Stimulated activated CD8-positive, alpha-beta memory T cell treated with anti-CD3 and anti-CD28 coated beads, Interleukin-15, amount 100 ng/mL, for 48 hours (primary cell): ENCODE results near the gene FZD7.

Experiments
- DNase-seq, 2 donors: peaks; one replicate each; pipeline ENCODE4 v3.0.0-alpha.2; 2020; ENCODE audit warnings: low read depth in 2 of 2

Gene FZD7

DNA sequence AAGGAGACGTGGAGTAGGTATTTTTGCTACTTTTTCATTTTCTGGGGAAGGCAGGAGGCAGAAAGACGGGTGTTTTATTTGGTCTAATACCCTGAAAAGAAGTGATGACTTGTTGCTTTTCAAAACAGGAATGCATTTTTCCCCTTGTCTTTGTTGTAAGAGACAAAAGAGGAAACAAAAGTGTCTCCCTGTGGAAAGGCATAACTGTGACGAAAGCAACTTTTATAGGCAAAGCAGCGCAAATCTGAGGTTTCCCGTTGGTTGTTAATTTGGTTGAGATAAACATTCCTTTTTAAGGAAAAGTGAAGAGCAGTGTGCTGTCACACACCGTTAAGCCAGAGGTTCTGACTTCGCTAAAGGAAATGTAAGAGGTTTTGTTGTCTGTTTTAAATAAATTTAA, 3.4 kb downstream of the FZD7 start:
- no peak for DNase-seq

DNA sequence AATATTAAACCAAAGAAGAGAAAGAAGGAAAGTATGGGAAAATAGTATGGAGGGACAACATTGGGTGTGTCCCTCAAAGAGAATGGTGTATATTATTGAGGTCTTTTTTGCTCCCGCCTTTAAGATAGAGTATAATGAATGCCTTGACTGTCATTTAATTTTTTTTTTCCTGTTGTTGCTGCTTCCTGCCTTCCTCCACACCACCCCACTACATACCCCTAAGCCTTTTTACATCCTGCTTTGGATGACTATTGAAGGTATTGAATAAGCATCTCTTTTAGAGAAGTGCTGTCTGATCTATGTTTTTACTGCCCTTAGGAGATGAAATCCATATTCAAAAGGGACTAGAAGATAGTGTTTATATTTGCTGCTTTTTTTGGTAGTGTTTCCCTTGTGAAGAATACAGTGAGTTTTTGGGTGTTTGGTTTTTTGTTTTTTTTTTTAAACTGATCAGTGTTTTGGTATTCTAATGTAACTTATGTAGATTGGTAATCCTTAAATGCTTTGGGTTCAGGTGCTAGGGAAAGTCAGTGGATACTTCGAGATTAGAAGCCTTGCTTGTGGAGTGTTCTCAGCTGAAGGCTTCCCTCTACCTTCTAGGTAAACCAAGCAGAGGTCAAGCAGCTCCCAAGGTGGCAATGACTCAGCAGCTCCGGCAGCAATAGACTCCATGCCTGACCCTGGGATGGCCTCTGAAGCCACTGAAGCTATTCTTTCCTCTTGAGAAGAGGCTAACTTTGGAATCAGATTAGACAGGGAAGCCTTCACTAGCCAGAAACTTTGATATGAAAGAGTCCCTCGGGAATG, 5.0 kb downstream of the FZD7 start:
- DNase-seq: no peak

GRCh38 chr2:202039278-202040078, 5.8 kb downstream of the FZD7 start:
- DNase-seq: no peak

DNA sequence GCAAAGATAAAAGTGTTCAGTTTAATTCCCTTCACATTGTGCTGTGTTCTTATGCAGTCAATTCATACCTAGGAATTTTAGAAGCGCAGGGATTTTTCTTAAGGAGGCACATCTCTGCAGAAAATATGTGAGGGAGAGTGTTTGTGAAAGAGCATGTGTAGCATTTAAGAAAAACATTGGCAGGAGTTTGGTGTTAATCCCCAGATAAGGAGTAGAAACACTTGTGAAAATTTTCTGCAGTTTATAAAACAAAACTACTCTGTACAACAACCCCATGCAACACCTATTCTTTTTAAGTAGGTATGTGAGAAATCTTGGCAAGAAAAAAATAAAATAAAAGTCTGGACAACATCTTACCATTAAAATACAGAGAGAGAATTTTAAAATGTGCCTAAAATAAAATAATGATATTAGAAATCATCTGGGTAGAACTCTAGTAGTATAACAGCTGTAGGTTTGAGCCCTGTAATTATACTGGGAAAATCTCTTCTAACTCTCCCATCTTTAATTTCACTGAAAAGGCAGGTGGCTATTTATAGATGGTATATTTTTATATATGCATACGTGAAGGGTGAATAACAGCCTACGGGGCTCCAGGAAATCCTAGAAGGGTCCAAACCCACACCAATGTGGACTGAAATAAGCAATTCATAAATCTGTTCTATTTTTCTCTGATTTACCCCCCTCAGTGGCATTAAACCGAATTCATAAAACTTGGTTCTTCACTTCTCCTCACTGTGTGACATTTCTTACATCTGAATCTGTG, 6.6 kb downstream of the FZD7 start:
- DNase-seq: no peak

DNA sequence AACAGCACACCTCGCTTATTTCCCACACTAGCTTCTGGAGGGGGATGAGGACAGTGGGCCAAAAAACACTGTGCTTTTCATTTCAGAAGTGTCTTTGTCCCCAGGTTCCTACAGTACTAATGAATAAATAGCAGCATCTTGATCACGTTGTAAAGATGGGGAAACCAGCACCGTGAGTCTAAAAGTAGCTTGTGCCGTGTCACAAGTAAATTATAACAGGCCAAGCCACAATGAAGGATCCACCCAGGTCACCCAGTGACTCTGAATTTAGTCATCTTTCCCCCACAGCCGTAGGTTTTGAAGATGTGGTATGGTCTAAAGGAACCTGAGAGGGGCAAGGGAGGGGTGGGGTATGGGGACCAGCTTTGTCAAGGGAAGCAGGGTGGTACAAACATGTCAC, 8.8 kb downstream of the FZD7 start:
- DNase-seq: no peak

GRCh38 chr2:202043475-202043874, 9.8 kb downstream of the FZD7 start:
- DNase-seq: no peak

- no peak for DNase-seq
These were observed 11.1 kb downstream of the FZD7 start for GRCh38 chr2:202044777-202045176.

DNA sequence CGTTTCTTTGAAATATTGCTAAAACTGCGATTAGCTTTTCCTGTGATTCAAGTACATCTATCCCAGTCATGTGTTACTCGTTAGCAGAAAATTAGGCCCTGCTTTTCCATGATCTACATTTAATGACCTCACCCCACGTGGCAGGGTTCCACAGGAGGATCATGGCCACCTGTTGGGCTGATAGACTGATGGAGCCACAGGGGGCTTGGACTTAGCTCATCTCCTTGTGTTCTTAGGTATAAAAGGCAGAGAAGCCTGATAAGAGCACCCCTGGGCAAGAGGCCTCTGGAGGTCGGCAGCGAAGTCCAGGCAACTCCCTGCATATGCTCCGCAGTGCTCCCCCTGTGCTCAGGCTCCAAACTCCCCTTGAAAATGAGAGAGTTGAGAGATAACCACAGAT, 12.9 kb downstream of the FZD7 start:
- no peak for DNase-seq

DNA sequence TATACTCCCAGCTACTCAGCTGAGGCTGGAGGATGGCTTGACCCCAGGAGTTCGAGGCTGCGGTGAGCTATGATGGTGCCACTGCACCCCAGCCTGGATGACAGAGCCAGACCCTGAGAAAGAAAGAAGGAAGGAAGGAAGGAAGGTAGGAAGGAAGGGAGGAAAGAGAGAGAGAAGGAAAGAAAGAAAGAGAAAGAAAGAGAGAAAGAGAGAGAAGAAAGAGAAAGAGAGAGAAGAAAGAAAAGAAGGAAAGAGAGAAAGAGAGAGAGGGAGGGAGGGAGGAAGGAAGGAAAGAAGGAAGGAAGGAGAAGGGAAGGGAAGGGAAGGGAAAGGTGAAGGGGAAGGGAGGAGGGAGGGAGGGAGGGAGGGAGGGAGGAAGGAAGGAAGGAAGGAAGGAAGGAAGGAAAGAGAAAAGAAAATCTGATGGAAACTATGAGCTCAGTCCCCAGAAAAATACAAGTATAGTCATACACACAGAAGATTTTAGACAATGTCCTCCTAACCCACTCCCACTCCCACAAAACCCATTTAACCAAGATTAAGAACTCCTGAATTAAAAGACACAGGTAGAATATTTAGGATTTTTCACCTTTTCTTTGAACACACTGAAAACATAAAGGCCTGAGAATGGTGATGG, 15.6 kb downstream of the FZD7 start:
- DNase-seq: no peak

GRCh38 chr2:202049840-202050239, 16.2 kb downstream of the FZD7 start:
- DNase-seq: no peak

GRCh38 chr2:202050652-202051051, 17.0 kb downstream of the FZD7 start:
- DNase-seq: no peak

- DNase-seq: no peak
These were observed 18.0 kb downstream of the FZD7 start for GRCh38 chr2:202051499-202052161.

DNA sequence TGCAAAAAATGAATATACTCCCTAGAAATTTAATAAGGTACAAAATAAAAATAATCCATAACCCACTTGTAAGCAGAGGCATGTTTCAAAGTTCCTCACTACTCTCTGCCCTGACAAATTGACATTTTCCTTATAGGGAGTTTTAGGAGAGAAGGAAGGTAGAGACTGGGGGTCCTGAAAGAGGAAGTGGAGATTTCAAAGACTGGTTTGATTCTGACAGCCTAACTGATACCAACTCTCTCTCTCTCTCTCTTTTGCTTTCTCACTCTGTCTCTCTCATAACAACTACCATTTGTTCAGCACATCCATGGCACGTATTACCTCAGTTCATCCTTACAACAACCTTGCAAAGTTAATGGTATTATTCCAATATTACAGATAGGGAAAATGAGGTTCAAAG, 18.6 kb downstream of the FZD7 start:
- DNase-seq: no peak

DNA sequence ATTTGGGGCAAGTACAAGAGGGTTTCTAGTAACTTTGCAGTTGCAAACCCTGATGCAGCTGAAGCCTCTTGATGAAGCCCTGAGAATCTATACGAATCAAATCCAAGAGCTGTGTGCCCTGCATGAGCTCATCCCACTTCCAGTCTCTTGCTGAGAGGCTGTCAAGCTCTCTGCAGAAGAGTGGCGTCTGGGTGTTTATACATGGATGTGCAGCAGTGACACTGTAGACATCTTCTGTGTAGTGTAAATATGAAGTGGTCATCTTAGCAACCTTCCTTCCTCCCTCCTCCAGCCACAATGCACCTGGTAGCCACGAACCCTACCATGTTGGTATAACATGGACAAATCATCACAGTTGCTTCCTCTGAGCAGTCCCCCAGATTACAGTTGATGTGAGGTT, 21.0 kb downstream of the FZD7 start:
- DNase-seq: no peak

DNA sequence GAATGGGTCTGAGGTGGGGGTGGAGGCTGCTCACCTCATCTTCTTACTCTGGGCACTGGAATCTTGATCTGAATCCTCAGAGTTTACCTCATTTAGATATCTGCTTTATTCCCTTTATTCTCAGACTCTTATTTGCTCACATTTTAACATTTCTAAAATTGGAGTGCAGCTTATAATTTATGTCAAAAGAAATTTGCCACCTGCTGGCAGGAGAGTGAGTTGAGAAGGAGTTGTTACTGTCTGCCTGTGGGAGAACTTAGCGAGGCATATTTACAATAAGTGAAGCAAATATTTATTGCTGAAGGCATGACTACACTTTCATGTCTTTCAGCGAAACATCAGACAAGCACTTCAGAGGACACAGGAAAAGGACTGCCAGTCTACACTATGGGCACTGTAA, 23.0 kb downstream of the FZD7 start:
- no peak for DNase-seq

DNA sequence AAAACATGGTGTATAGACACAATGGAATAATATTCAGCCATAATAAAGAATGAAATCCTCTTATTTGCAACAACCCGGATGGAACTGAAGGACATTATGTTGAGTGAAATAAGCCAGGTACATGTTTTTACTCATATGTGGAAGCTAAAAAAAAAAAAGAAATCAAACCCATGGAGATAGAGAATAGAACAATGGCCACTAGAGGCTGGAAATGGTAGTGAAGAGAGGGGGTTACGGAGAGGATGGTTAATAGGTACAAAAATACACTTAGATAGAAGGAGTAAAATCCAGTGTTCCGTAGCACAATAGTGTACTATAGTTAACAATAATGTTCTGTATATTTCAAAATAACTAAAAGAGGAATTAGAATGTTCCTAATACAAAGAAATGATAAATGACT, 26.6 kb downstream of the FZD7 start:
- DNase-seq: no peak

DNA sequence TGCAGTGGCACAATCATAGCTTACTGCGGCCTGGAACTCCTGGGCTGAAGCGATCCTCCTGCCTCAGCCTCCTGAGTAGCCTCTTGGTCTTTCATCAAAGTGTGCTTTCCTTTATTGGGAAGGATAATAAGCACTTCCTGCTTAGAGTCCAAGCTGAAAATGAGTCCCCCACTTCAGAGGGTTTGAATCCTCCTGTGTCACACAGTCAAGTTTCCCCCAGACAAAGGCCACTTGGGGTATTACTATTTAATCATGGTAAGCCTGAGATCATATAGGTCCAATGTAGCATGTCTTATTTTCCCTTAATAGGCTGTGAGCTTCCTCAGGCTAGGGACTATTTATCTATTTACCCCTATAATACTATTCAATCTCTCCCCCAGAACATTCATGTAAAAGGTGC, 28.0 kb downstream of the FZD7 start:
- no peak for DNase-seq

DNA sequence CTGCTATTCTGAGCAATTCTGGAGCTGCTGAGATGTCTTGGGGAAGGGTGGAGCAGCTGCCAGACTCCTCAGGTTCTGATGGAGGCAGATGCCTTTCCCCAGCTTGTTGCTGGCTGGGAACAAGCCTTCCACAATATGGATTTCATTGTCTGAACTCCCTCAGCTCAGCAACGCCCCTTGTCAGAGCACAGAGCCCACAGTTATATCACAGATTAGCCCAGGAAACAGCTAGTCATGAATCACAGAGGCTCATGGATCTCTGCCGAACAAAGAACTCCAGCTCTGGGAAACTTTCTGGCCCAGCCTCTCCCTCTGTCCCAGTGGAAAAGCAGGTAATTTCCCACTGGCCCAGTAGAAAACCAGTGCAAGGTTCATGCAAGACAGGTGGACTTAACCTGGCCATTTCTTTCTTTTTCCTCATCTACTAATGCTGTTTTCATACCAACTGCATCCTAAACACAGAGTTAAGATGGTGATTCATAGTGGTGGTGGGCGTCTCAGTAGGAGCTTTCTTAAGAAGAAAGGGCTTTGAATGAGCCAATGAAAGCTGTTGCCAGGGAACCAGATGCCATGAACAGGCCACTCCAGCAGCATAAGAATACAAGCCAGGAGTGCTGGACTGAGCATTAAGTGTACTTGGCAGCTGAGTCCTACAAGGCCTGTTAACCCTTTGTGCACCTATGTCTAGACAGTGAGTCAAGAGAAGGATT, 30.7 kb downstream of the FZD7 start:
- DNase-seq: no peak

GRCh38 chr2:202064881-202065230, 31.2 kb downstream of the FZD7 start:
- no peak for DNase-seq

- no peak for DNase-seq
These were observed 32.2 kb downstream of the FZD7 start for GRCh38 chr2:202065876-202066275.

GRCh38 chr2:202066875-202067274, 33.2 kb downstream of the FZD7 start:
- no peak for DNase-seq
